ENCODE measurements around the gene DACH2.

Gene DACH2

GRCh38 chrX:86137071-86137470 is 11.2 kb upstream of the DACH2 start:
- no peak overlapping the region for H3K4me3 ChIP-seq (ENCODE audit: low read depth, low read length)
- TF ChIP-seq CTCF (IDR thresholded peaks at IDR 0.05; ENCODE audit: low read depth, low read length) = no peak
- TF ChIP-seq POLR2A (IDR thresholded peaks at IDR 0.05; ENCODE audit: extremely low read depth, insufficient read length) = no peak
- TF ChIP-seq MYC (IDR thresholded peaks at IDR 0.05; ENCODE audit: low read depth, low read length) = no peak
- no peak for TF ChIP-seq MAX (IDR thresholded peaks at IDR 0.05; ENCODE audit: low read depth, low read length)
- no peak for DNase-seq (ENCODE audit: low read depth)

- H3K4me3 ChIP-seq (ENCODE audit: low read depth, low read length) = no peak overlapping the region
- TF ChIP-seq POLR2A (IDR thresholded peaks at IDR 0.05; ENCODE audit: extremely low read depth, insufficient read length) (no peak), MAX (IDR thresholded peaks at IDR 0.05; ENCODE audit: low read depth, low read length) (no peak), CTCF (IDR thresholded peaks at IDR 0.05; ENCODE audit: low read depth, low read length) (no peak), MYC (IDR thresholded peaks at IDR 0.05; ENCODE audit: low read depth, low read length) (no peak)
- DNase-seq (ENCODE audit: low read depth) = no peak
Observed at GRCh38 chrX:86141786-86142185, 6.5 kb upstream of the DACH2 start.

GRCh38 chrX:86146102-86146501 is 2.1 kb upstream of the DACH2 start:
- DNase-seq (ENCODE audit: low read depth) = no peak
- TF ChIP-seq POLR2A (IDR thresholded peaks at IDR 0.05; ENCODE audit: extremely low read depth, insufficient read length) = no peak
- TF ChIP-seq CTCF (IDR thresholded peaks at IDR 0.05; ENCODE audit: low read depth, low read length) = no peak
- TF ChIP-seq MYC (IDR thresholded peaks at IDR 0.05; ENCODE audit: low read depth, low read length) = no peak
- TF ChIP-seq MAX (IDR thresholded peaks at IDR 0.05; ENCODE audit: low read depth, low read length) = no peak
- H3K4me3 ChIP-seq (ENCODE audit: low read depth, low read length) = no peak overlapping the region

- no peak overlapping the region for H3K4me3 ChIP-seq (ENCODE audit: low read depth, low read length)
- TF ChIP-seq POLR2A (IDR thresholded peaks at IDR 0.05; ENCODE audit: extremely low read depth, insufficient read length) = no peak
- no peak for TF ChIP-seq MYC (IDR thresholded peaks at IDR 0.05; ENCODE audit: low read depth, low read length)
- no peak for TF ChIP-seq MAX (IDR thresholded peaks at IDR 0.05; ENCODE audit: low read depth, low read length)
- TF ChIP-seq CTCF (IDR thresholded peaks at IDR 0.05; ENCODE audit: low read depth, low read length) = no peak
- DNase-seq (ENCODE audit: low read depth) = no peak
Observed at GRCh38 chrX:86148594-86148993, 343 bp downstream of the DACH2 start.

GRCh38 chrX:86149119-86149518 is 868 bp downstream of the DACH2 start:
- no peak overlapping the region for H3K4me3 ChIP-seq (ENCODE audit: low read depth, low read length)
- TF ChIP-seq POLR2A (IDR thresholded peaks at IDR 0.05; ENCODE audit: extremely low read depth, insufficient read length) (no peak), MAX (IDR thresholded peaks at IDR 0.05; ENCODE audit: low read depth, low read length) (no peak), CTCF (IDR thresholded peaks at IDR 0.05; ENCODE audit: low read depth, low read length) (no peak), MYC (IDR thresholded peaks at IDR 0.05; ENCODE audit: low read depth, low read length) (no peak)
- no peak for DNase-seq (ENCODE audit: low read depth)

- no peak for DNase-seq (ENCODE audit: low read depth)
- H3K4me3 ChIP-seq (ENCODE audit: low read depth, low read length) = no peak overlapping the region
- TF ChIP-seq POLR2A (IDR thresholded peaks at IDR 0.05; ENCODE audit: extremely low read depth, insufficient read length) (no peak), MAX (IDR thresholded peaks at IDR 0.05; ENCODE audit: low read depth, low read length) (no peak), MYC (IDR thresholded peaks at IDR 0.05; ENCODE audit: low read depth, low read length) (no peak), CTCF (IDR thresholded peaks at IDR 0.05; ENCODE audit: low read depth, low read length) (no peak)
Observed at GRCh38 chrX:86154553-86154952, 6.3 kb downstream of the DACH2 start.
